Measurements from ENCODE around the gene PEX14.

Gene PEX14

DNA sequence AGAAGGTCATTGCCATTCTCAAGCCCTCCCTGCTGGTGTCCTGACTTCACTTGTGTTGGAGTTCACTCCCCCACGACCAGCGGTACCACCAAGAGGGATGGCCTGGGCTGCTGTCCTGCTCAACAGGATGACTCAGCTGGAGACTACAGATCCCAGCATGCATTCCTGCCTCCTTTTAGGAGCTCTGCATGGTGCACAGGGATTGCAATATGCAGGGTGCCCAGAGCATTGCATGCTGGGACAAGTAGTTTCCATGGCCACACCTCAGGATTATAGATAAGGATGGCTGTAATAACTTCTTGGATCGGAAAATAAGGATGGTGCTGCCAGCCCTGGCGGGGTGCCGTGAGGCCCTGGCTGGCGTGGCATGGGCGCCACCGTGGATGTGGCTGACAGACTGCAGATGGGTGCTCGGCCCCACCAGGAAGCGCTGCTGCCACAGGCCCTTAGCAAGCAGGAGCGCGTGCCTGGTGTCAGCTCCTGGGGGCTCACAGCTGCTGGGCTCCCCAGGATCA is 171.7 kb downstream of the PEX14 start:
- DNase-seq (ENCODE audit: low read depth in 2 of 3, low spot score in 1 of 3): no peak

DNA sequence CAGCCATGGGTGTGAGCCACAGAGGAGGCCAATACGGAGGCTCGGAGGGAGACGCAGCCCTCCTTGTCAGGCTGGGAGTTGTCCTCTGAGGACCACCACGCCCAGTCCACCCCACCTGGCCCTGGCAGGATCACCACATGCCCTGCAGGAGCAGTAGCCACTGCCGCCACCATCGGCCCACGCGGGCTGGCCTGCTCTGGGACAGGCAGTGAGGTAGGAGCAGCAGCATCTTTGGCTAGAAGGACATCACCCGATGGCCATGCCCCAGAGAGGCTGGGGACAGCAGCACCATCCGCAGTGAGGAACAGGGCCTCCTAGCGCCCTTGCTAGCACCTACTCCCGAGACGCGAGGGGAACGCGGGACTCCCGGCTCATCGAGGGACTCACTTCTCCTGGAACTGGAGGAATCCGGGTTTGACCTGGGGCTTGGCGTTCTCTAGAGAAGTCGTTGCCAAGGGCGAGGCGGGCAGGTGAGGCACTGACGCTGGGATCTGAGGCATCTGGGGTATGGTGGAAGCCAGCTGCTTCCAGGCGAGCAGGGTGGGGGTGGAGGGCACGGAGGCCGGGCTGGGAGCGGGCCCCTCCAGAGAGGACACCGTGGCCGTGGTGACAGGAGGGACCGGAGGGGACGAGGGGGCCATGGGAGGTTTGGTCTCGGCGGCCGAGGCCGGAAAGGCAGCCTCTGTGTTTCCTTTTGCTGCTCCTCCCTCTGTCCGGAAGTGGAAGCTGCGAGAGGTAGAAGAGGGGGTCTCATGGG is 172.8 kb downstream of the PEX14 start:
- no peak for DNase-seq (ENCODE audit: low read depth in 2 of 3, low spot score in 1 of 3)

DNA sequence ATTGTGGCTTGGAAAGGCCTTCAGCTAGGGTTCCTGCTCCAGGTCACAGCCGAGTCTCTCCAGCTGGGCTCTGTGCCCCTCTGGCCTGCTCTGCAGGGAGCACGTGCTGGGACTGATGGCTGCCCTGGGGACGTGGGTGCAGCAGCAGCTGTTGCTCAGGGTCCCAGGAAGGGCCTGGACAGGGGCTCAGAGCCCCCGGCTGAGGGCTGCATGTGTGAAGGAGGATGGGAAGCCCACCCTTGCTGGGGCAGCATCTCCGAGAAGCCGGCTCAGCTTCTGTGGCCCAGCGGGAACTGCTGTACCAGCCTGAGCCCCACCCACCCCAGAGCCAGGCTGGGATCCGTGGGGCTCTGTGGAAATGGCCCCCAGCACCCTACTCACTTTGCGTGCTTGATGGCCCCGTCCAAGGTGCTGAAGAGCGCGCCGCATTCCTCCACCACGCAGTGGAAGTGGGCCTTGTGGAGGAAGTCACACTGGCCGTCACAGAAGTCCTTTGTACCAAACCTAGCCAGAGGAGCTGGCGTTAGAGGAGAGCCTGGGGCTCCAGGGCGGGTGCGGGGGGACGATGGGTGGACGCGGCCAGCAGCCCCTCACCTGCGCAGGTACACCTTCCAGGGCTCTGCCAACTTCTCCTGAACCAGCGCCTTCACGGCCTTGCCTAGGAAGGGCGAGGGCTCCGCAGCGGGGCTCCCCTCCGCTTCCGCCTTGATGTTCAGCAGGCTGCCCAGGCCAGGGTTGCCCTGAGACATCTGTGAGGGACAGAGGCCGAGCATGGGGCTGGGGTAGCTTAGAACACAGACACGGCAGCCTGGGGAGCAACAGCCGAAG is 174.2 kb downstream of the PEX14 start:
- DNase-seq (ENCODE audit: low read depth in 2 of 3, low spot score in 1 of 3): no peak

DNA sequence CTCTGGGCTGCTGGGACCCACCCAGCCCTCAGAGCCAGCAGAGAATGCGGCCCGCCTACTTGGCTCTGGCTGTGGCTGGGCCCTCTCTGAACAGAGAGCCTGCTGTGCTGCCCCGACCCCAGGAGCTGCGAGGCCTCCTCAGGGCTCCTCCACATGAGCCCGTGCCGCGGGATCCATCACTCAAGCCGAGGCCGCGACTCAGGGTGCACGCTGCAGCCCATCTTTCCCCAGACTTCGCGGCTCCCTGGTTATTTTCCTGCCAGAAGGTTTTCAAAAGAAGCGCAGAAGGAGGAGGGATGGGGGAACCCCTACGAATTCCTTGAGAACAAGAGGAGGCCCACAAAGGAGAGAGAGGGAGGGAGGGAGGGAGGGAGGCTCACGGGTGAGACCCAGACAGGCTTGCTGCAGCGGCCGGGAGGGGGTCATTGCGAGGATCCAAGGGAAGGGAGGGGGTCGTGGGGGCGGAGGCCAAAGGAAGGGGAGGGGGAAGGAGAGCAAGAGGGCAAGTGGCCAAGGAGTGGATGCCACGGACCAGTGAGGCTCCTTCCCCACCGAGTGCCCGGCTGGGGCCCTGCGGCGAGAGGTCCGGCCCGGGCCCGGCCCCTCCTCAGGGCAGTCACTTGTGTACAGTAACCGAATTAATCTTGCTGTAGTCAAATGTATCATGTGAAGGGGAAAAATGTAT is 174.9 kb downstream of the PEX14 start:
- no peak for DNase-seq (ENCODE audit: low read depth in 2 of 3, low spot score in 1 of 3)

DNA sequence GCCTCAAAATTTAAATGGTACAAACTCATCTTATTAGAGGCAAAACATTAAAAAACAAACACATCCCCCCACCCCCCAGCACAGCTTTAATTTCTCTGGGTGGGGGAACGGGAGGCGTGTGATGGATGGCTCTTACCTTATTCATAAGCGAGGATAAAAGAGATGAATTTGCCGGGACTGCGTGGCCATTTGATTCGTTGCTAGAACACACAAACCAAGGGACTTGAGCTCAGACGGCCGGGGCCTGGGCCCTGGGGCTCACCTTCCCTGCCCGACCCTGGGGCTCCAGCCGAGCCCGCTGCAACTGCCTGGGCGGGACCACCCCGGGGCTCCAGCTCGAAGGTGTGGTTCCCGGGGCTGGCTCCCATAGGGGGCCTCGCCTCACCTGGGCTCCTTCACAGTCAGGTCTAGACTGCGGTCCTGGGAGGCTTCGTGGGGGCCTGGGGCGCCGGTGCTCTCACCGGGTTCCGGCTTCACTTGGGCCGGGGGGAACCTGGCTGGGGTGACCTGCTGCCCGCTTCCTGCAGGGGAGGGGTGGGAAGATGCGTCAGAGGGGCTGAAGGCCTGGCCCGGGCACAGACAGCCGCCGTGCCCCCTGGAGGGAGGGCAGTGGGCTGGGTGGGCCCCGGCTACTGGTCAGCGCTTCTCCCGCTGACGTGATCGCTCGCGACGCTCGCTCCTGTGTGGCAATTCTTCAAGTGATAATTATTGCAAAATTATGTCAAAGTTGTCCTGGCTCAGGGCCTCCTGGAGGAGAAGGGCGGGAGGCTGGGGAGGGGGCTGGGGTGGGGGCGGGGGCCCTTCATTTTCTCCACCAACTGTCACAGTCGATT is 176.0 kb downstream of the PEX14 start:
- DNase-seq (ENCODE audit: low read depth in 2 of 3, low spot score in 1 of 3): no peak

DNA sequence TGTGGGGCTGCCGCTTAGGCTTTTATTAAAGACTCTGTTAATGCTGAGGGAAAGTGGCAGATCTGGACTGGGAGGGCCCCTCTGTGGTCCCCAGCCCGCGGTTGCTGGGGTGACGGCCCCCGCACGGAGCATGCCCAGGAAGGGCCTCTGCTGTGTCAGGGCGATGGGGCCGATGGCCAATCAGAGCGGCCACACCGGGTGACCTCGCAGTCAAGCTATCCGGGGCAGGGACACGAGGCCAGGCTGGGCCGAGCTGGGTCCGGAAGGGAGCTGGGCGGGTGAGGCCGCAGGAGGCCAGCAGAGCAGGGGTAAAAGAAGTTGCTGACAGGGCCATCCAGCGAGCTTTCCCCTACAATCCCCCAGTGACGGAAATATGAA is 176.6 kb downstream of the PEX14 start:
- DNase-seq (ENCODE audit: low read depth in 2 of 3, low spot score in 1 of 3): no peak

DNA sequence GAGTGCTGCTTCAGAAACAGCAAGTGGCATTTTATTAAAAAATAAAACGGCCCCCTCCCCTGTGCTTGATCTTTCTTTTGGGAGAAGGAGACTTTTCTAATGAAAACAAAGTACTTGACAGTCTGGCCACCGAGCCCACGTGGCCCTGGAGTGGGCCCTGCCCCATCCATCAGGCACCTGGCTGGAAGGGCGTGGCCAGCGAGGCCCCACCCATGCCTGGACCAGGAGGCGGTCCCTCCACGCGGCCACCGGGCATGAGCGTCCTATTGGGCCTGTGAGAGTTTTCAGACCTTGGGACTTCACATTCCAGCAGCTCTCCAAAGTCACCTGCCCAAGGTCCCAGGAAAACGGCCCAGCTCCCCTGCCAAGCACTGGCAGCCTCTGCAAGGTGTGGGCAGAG is 177.0 kb downstream of the PEX14 start:
- DNase-seq (ENCODE audit: low read depth in 2 of 3, low spot score in 1 of 3): no peak

DNA sequence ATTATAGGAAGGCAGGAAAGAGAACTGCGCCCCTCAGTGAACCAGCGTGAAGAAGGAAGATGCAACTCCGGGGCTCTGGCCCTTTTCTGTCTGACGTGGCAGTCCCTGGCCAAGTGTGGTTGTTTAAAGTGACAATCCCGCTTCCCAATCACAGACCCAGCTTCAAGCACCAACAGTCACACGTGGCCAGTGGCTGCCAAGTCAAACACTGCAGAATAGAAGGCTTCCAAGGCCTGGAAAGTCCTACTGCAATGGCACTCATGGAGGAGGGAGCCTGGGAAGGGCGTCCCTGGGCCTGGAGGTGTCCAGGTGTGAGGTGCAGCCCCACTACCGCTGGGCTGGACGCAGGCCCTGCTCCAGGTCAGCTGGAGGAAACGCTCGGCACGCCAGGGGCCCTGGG is 177.9 kb downstream of the PEX14 start:
- DNase-seq (ENCODE audit: low read depth in 2 of 3, low spot score in 1 of 3): no peak

DNA sequence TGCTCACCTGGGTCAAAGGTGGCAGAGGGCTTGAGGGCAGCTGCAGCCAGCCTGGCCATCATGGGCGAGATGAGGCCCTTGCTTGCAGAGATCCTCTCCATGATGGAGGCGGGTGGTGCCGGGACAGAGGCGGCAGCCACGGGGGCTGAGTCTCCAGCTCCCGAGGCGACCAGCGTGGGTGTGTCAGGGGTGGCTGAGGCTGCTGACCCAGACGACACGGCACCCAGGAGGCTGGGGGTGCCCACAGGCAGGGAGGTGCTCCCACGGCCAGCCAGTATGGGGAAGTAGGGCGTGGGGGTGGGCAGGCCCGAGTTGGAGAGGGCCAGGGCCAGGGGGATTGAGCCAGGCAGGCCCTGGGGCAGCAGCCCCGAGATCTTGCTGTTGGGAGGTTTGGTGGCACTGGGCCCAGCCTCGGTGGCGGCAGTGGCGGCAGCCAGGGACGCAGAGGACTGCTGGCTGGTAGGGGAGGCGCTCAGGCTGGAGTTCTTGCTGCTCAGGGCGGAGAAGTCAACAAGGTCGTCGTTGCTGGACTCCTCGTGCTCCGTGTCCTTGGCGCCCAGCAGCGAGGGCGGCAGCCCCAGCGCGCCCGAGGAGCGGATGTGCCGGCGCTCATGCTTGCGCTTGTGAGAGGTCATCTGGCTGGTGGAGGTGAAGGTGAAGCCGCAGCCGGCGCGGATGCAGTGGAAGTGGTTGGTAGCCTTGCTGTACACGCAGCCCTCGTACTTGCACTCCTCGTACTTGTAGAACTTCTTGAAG is 178.8 kb downstream of the PEX14 start:
- no peak for DNase-seq (ENCODE audit: low read depth in 2 of 3, low spot score in 1 of 3)

DNA sequence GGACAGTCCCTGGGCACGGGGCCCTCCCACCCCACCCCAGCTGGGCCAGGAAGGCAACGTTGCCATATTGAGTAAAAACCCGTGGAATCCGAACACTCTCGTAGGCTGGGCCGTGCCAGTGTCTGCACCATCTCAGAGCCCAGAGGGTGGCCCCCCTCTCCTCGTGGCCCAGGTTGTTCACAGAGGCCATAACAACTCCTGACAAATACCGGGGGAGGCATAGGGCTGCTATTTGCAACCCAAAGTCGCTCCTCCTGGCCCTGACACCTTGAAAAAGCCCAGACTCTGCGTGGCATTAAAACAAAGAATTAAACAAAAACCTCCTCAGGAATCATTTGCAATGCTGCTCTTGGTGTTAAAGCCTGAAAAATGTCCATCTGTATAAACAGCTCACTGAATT is 180.3 kb downstream of the PEX14 start:
- no peak for DNase-seq (ENCODE audit: low read depth in 2 of 3, low spot score in 1 of 3)

DNA sequence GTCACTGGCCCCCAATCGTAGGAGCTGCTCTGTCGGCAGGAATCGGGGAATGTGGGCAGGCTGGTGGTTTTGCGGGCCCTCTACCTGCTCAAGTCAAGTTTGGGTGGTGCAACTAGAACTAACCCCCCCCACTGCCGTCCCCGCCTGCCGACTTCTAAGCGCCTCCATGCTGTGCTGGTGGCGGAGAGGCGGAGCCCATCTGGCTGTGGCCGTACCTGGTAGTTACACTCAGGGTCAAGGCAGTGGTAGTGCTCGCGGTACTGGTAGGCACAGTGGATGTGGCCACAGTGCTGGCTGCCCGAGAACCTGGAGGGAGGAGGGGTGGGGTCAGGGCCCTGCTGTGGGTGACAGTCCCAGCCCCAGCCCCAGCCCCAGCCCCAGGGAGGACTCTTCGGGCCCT is 181.7 kb downstream of the PEX14 start:
- DNase-seq (ENCODE audit: low read depth in 2 of 3, low spot score in 1 of 3): no peak

DNA sequence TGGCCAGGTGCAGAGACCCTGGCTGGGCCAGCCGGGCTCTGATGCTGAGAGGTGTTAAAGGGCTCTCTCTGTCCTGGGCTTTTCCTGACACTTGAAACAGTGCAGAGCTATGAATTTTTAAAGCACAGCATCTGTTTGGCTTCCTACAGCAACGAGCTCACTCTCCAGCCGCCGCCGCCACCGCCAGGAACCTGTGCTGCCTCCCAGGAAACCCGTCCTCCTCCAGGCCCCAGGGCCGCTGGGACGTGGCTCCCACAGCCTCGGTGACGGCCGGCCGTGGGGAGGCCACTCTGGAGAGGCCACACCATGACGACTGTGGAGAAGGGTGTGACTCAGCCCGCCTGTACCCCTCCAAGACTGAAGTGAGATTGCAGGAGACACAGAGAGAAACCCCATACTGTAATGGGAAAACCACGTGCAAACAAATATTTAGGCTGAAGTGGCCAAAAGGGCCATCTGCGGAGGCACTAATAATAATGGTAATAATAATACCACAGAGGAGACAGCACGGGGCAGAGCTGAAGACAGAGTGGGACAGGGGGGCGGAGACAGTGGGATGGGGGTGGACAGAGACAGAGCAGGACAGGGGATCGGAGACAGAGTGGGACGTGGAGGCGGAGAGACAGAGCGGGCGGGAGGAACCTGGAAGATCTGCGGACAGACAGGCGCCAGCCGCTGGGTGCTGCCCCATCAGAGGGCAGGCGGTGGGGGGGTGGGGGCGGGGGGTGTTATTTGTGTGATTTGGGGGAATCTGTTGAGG is 182.5 kb downstream of the PEX14 start:
- no peak for DNase-seq (ENCODE audit: low read depth in 2 of 3, low spot score in 1 of 3)

DNA sequence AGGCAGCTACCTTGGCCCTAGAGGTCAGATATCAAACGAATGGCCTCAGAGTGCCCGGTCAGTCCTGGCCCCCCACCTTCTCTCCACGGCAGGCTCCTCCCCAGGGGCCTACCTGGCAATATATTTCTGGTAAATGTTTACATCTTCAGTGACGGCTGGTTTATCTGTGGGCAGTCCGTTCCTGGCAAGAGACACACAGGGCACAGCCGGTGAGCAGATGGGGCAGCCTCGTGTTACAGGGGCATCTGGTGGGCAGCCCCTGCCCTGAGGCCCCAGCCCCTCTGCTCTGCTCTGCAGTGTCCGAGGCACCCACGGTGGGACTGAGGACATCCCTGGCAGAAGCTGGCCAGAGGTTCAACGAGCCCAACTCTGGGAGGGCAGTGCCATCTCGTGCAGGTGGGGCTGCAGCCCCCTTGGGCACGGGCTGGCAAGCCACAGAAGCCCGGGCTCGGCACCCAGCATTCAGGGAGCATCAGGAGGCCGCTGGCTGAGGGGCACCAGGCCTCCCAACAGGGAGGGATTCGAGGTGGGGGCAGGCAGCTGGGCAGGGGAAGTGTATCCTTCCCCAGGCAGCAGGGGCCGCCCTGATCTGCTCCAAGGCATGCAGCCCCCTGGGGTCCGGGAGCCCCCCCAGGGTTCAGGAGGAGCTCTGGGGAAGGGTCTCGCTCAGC is 183.8 kb downstream of the PEX14 start:
- no peak for DNase-seq (ENCODE audit: low read depth in 2 of 3, low spot score in 1 of 3)

DNA sequence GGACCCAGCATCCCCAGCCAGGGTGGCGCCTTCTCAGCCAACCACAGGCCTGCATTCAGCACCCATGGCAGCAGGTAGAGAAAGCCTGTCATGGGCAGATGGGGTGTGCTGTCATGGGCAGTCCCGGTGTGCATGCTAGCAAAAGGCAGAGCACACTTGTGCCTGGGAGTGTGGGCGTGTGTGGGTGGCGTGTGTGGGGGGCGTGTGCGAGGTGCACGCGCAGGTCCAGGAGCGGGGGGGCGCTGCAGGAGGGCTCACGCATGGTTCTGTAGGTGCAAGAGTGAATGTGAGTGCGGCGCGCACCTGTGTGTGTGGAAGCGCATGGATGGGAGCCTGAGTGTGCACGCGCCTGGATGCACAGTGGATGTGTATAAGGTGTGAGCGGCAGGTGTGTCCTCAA is 184.5 kb downstream of the PEX14 start:
- DNase-seq (ENCODE audit: low read depth in 2 of 3, low spot score in 1 of 3): no peak

DNA sequence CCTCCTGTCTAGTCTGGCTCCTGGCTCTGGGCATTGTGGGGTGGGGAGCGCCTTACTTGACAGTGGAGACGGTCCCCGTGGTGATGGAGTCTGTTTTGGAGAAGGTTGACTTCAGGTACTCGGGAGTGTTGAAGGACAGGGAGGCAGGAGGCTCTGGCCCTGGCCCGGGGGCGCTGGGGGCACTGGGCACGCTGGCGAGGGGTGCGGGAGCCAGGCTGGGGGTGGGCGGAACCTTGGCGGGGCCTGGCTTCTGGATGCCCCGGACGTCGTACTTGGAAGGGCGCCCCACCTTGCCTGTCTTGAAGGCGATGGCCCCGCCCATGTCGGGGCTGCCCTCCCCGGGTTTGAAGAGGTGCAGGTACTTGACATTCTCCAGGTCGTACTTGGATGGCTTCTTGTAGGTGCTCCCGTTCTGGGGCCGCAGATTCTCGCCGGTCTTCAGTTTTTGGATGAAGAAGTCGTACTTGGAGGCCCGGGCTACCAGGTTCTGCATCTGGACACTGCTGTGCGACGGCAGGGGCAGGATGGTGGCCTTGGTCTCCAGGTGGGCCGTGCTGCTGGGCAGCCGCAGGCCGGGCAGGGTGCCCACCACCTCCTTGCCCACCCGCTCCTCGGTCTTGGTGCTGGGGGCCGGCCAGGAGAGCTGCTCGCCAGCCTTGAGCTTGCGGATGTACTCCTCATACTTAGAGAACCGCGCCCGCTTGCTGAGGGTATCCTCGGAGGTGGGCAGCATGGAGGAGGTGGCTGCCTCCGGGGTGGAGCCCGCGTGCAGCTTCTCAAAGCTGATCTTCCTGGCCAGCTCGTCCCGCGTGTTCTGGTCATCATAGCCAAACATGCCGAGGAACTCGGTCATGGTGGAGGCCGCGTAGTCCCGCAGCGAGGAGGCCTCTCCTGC is 185.1 kb downstream of the PEX14 start:
- DNase-seq (ENCODE audit: low read depth in 2 of 3, low spot score in 1 of 3): no peak

DNA sequence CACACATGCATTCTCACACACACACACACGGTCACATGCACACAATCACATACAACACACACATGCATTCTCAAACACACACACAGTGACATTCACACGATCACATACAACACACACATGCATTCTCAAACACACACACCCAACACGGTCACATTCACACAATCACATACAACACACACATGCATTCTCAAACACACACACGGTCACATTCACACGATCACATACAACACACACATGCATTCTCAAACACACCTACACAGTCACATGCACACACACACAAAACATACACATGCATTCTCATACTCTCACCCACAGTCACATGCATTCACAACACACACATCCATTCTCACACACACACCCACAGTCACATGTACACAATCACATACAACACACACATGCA is 186.7 kb downstream of the PEX14 start:
- DNase-seq (ENCODE audit: low read depth in 2 of 3, low spot score in 1 of 3): no peak

DNA sequence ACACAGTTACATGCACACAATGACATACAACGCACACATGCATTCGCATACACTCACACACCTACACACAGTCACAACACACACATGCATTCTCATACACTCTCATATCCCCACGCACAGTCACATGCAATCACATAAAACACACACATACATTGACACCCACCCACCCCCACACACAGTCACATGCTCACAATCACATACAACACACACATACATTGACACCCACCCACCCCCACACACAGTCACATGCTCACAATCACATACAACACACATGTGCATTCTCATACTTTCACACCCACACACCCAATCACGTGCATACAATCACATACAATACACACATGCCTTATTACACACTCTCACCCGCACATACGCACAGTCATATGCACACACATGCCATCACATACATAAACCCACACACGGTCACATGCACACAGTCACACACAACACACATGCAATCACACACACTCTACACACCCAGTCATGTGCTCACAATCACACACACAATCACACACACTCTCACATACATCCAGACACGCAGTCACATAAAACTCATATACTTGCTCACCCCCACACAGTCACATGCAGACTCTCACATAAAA is 187.4 kb downstream of the PEX14 start:
- DNase-seq (ENCODE audit: low read depth in 2 of 3, low spot score in 1 of 3): no peak
